HG03139 (cell line): ENCODE data around the gene TH.

Experiments used
- ATAC-seq: cut with Tn5 transposase; IDR thresholded peaks from one replicate; pipeline ENCODE4 v1.9.1; 2021; ENCODE audit not compliant: unreplicated experiment

TH gene

DNA sequence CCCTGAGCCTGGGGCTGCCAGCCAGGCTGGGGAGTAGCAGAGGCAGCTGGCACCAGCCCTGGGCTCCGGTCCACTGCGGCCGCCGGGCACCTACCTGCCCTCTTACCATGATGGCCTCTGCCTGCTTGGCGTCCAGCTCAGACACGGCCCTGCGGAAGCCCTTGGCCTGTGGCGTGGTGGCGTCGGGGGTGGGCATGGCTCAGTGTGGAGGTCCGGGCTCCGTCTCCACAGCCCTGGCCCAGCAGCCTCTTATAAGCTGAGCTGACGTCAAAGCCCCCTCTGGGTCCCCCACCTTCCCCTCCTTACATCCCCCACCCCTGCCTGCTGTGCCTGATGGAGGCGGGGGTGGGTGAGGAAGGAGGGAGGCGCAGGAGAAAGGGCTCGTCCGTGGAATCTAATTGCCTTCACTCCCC, at the start of gene TH:
TSS of gene TH (minus strand) at position 225 of the 413 bp plus-strand sequence. CDS start at position 196, 29 bp downstream.
- ATAC-seq, result no peak

DNA sequence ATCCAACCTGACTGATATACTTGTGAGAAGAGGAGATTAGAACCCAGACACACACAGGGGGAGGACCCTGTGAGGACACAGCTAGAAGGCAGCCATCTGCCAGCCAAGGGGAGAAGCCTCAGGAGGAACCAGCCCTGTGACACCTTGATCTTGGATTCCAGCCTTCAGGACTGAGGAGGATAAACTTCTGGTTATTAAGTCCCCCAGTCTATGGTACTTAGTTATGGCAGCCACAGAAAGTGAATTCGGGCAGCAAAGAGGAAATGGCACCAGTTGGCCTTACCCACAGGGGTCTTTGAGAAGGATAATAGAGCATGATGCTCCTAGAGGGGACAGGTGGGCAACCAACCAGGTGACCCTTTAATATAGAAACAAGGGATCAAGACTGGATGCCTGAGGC, 49.4 kb upstream of the TH start:
- no peak for ATAC-seq

DNA sequence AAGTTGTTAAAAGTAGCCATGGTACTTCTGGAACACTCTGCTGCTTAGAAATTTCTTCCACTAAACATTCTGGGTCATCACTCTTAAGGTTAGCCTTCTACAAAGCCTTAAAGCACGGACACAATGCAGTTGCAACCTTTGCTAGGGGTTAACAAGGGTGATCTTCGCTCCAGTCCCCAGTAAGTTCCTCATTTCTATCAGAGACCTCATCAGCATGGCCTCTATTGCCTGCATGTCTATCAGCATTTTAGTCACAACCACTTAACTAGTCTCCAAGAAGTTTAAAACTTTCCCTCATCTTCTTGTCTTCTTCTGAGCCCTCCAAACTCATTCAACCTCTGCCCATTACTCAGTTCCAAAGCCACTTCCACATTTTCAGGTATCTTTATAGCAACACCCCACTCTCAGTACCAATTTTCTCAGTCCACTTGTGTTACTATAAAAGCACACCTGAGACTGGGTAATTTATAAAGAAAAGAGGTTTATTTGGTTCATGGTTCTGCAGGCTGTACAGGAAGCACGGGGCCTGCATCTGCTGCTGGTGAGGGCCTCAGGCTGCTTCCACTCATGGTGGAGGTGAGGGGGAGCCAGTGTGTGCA, 48.7 kb upstream of the TH start:
- ATAC-seq, result no peak

DNA sequence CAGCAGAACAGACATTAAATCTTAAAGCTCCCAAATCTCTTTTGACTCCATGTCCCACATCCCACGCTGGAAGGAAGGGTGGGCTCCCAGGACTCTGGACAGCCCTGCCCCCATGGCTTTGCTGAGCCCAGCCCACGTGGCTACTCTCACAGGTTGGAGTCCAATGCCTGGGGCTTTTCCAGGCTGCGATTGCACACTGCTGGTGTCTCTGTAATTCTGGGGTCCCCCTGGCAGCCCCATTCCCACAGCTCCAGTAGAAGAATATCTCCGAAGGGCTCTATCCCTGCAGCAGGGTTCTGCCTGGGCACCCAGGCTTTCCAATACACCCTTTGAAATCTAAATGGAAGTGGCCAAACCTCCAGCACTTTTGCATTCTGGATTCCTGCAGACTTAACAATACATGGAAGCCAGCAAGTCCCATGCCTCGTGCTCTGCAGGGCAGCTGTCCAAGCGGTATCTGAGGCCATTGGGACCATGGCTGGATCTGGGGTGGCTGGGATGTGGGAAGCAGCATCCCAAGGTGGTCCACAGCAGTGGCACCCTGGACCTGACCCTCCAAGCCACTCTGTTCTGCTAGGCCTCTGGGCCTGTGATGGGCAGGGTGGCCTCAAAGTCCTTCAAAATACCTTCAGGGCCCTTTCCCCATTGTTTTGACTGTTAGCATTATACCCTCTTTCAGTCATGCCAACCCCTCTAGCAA, 47.9 kb upstream of the TH start:
- no peak for ATAC-seq

DNA sequence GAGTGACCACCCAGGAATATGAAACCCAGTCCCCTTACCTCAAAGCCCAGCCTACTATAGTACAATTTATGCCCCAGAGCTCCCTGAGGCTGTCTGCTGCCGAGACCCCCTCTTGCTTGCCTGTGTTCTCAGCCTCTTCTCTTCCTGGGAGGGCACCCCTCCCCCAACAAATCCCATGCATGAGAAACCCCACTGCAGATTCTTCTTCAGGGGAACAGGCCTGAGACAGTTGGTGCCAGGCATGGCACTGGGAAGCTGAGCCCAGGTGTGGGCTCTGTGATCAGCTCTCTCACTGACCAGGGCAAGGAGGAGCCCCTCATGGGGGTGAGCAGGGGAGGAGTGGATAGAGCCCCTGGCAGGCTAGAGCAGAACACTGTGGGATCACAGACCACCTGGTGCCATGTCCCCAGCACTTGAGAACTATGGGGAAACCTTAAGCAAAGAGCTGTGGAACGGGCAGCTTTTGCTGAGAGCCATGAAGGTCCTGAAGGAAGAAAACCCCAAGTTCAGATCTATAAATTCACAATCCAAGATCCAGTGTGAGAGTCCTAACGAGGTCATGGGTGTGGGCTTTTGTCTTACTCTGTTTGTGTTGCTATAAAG, 46.5 kb upstream of the TH start:
- no peak for ATAC-seq

DNA sequence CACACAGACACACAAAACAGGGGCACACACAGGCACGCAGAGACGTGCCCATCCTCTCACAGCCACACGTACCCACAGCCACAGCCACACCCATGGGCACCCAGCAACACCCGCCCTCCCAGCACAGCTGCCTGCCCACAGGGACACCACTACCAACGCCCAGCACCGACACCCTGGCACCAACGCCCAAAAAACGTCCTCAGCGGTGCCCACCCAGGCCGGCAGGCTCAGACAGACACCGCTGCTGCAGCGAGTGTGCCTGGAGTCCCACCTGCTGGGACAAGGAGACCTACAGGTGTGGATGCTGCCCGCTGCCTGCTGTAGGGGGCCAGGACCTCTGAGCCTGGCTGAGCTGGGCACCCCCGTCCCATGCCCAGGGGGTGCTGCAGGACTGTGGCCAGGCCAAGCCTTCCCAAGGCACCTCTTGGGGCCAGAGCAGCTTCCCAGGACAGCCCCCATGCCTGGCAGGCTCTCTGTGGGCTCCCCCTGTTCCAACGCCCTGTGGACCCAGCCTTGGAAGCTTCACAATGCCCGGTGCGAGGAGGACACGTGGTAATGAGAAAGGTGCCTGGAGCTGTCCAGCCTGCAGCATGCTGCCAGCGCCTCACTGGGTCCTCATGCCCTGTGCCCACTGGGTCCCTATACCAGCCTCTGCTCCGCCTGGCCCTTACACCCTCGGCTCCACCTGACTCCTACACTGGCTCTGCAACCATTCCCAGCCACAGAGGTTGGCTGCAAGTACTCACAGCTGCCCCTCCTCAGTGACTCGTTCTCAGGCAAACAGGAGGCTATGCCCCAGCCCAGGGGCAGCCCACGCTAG, 45.8 kb upstream of the TH start:
- no peak for ATAC-seq

DNA sequence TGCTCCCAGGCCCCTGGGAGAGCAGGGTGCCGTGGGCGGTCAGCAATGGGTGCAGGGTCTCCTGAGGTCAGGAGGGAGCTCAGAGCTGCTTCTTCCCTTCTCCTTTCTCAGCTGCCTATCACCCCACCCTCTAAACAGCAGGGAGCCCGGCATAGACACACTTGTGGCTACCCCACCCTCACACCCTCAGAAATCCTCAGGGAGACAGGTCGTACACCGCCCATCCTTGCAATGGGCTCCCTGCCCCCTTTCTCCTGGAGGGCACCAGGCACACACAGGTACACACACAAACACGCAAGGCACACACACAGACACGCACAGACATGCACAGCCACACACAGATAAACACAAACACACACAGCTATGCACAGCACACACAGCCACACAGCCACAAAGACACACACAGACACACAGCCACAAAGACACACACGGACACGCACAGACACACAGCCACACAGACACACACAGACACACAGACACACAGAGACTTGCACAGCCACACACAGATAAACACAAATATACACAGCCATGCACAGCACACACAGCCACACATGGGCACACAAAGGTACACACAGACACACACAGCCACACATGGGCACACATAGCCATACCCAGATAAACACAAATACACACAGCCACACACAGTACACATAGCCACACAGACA, 44.9 kb upstream of the TH start:
- no peak for ATAC-seq

DNA sequence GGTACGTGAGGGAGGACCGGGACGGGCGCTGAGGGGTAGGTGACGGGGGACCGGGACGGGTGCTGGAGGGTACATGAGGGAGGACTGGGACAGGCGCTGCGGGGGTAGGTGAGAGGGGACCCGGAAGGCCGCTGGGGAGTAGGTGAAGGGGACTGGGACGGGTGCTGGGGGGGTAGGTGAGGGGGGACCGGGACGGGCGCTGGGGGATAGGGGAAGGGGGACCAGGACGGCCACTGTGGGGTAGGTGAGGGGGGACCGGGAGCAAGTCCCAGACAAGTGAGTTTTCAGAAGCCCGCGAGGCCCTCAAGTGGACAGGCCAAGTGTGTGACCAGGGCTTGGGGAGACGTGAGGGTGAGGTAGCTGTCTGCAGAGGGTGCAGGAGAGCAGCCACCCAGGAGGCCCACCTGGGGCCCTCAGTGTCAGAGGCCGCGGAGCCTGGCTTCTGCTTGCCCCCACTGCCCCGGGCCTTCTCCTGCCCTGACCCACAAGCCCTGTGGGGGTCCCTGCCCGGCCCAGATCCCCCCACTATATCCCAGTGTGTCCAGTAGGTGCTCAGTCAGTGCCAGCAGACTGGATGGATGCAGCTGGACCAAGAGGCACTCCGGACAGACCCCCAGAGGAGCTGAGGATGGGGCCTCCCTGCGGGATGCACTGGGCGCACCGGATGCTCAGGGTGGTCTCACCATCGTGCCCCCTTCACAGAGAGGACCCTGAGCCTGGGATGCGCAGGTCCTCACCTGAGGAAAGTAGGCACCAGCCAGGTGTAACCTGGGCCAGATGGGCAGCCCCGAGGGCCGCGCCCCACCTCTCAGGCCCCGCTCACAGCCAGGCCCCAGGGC, 44.2 kb upstream of the TH start:
- ATAC-seq, result no peak

DNA sequence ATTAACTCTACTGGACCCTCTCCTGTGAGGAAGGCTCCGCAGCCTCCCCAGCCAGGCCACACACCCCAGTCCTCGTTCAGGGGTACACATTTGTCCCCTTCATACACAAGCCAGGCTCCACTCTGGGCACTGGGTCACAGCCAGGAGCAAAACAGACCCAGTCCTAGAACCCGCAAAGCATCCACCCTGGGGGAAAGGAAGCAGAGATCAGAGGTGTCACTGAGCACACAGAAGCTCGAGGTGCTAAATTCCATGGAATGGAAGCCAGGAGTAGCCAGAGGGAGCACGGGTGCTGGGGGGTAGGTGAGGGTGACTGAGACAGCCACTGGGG, 43.6 kb upstream of the TH start:
- no peak for ATAC-seq

DNA sequence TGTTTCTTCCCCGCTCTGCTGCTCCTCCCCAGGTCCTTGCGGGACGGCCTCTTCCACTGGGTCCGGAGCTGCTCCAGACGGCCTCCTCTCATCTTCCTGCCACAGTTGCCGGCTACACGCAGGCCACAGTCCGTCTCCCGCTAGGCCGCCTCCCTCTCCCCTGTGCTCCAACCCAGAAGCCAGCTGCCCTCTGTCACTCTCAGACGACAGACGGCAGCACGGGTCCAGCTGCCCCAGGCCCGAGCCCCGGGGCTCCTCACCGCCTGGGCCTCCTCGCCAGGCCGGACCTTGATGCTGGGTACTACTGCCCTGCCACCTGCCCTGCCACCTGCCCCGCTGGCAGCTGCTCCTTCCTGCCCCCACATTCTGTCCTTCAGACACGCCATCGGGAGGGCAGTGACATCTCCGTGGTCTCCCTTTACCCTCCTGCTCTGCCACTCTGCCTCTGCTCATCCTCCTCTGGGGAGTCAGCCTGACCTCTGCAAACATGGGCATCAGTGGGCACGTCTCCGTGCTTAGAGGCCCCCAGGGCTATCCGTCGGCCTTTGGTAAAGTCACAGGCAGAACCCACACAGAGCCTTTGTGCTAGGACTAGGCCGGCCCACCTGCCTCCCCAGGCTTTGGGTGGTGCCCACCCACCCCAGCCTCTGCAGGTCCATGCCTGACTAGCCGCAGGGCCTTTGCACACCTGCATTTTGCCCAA, 43.1 kb upstream of the TH start:
- no peak for ATAC-seq

DNA sequence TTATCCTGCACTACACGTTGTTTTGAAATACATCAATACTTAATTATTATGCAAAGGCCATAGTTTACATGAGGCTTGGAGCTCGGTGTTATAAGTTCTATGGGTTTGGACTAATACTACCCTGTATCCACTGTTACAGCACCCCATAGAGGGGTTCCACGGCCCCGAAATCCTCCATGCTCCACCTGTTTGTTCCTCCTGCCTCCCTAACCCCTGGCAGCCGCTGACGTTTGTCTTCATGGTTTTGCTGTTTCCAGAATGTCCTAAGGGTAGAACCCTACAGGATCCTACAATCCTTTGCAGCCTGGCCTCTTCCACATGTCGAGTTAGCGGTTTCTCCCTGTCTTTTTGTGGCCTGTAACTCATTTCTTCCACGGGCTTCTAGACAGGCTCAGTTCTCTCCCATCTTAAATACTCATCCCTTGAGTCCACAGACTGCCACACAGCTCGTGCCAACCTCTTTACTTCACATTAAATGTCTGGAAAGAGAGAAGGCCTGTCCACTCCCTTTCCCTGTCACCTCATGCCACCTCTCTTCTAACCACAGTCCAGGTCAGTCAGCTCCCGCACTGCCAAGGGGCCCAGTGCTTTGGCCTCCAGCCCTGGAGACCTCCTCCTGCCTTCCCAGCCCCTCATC, 42.4 kb upstream of the TH start:
- no peak for ATAC-seq

DNA sequence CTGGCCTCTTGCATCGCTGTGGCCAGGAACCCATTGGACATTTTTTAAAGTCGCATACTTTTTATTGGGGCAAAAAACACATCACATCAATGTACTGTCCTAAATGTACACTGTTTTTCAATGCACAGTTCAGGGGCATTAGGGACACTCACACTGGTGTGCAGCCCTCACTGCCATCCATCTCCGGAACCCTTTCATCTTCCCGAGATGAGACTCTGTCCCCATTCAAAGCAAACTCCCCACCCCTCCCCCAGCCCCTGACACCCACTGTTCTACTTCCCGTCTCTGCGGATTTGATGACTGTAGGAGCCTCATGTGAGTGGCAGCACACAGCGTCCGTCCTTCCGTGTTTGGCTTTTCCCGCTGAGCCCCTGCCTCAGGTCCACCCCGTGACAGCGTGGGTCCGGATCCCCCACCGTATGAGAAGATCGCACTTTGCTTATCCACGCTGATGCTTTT, 41.8 kb upstream of the TH start:
- no peak for ATAC-seq

DNA sequence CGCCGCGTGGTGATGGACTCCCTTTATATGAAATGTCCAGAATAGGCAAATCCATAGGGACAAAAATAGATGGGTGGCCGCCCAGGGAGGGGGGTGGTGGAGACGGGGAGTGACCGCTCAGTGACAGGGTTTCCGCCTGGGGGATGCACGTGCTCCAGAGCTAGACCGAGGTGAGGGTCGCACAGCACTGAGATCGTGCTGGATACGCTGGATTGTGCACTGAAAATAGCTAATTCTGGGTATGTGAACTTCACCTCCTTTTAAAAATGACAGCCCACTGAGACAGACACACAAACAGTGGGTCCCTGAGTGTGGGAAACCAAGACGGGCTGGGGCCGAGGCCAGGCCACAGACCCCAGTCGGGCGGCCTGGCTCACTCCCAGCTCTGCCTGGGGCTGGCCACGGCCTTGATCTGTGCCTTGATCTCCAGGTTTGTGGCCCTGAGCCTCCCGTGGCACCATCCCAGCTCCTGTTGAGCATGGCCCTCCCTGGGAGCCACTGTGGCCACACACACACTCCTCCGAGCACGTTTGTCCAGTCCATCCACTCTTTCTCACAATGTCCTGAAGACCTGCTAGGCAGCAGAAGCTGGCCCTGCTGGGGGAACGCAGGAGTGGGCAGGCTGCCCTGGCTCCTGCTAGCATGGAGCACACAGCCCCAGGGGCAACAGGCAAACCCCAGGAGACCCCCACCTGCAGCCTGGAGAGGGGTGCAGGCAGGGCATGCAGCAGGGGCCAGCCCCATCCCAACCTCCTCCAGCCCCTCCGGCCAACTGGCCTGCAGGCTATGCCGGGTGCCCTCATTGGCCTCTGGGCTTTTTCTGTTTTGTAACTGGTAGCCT, 41.0 kb upstream of the TH start:
- ATAC-seq, result no peak

DNA sequence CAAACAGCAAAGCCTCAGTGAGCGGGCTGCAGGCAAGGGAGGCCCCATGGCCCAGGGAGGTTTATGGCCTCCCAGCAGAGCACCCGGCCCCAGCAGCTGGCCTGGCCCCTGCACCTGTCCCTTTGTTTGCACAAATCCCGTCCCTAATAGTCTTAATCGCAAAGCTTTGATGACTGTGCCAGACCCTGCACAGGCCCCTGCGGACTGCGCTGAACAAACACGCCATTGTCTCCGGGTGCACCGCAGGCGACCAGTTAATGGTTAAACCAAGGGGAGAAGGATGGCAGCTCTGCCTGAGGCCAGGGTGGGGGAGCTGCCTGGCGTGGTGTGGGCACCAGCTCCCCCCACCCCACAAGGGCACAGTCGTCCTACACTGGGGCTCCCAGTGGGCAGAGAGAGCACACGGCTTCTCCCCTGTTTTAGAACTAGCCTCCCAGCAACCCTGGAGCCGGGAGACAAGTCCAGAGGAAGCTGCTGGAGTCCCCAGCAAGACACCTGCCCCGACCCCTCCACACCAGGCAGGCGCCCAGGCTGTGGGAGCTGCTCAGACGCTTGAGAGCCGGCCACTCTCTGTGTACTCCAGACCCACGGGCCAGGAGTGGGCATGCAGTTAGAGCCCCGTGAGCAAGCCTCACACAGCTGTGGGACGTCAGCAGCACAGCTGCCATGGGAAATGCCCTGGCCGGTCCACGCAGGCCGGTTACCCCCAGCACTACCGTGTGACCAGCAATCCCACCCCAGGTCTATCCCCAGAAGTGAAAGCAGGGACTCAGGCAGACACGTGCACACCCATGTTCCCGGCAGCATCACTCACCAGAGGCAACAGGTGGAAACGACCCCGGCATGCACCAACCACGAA, 39.7 kb upstream of the TH start:
- no peak for ATAC-seq

DNA sequence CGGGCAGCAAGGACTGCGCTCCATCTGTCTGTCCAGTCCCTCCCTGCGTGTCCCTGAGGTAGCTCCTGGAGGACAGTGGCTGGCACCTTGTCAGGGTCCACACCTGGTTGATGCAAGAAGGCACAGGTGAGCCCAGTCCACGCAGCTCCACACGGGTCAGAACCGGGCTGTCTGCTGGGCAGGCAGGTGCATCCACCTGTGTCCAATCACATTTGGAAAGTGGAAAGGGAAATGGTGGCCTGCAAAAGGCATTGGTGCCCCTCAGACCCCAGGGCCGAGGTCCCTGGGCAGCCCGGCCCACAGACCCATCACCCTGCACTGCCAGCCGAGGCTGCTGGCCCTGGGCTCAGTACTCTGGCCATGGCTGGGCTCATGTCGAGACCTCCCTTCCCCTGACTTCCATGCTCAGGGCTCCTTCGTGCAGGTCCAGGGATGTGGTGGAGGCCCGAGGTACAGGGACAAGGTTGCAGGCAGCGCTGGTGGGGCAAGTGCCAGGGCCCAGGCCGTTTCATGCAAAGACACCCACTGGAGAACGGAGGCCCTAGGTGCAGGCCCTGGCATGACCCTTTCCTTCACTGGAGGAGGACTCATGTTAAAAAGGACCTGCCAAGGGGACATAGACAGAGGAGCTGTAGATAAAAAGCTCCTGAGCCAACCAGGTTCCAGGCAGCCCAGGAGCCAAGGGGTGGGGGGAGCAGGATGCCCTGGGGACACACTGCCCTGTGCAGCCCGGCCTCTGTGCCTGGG, 38.9 kb upstream of the TH start:
- no peak for ATAC-seq

DNA sequence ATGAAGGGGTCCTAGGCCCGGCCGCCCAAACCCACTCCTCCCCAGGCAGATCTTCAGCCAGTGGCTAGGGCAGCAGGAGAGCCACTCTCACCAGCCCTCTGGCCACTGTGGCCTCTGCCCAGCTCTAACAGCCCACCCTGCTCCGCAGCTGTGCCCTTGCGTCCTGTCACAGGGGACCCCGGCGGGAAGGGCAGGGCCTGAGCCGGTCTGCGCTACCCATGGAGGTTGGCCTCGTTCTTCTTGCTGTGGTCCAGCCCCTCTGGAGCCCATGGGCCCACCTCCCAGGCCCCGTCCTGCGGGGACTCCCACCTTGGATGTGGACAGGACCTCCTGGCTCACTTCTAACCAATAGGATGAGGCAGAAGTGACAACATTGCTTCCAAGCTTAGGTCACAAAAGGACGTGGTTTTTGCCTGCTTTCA, 38.3 kb upstream of the TH start:
- ATAC-seq, result no peak

DNA sequence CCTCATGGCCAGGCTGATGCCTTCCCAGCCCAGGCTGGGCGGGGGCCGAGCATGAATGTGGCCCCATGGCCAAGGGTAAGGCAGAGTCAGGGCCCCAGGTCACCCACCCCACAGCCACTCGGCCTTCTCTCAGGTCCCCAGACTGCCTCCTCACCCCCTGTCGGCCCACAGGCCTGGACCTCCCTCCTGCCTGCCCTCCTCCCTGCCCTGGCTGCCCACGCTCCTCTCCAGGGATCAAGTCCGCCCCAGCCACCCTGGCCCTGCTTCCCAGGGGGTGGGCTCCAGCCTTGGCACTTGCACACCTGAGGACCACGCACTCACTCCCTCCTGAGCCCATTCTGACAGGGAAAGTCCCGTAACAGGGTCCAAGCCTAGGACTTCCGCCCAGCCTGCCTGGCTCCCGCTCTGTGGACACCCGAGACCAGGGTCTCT, 37.8 kb upstream of the TH start:
- no peak for ATAC-seq
